ENCODE results near the gene MAP3K6. TPM values are rescaled to one million over a fixed set of nuclear protein-coding genes. Genes with fewer than 3 reads are reported as not detected.

Gene MAP3K6
- total and polyA plus RNA-seq, 2 of the 4 experiments (the other 2 are of a cell fraction) = 4.8 to 15.9 TPM

DNA sequence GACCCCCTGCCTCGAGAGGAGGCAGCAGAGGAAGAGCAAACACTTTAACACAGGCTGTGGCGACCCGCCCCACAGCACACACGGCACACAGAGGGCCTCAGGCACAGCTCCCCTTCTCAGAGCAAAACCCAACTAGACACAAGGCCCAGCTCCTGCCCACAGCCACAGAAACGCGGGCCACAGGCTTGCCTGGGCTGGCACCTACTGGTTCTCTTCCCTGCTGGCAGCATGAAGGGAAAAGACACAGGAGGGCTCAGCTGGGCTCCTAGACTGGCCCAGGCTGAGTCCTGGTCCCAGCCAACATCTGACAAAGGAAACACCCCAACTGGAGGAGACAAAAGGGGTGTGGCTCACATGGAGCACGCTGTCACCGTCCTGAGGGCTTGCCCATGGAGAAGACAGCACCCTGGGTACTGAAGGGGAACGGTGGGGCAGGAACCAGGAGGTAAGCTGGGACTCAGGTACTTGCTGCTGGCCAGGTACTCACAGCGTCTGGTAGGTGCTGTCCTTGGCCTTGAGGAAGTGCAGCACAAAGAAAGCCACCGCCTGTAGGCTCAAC lies 12.9 kb upstream of the MAP3K6 start:
- POLR2A ChIA-PET (ENCODE audit: unreplicated experiment) = no interaction called here
- Histone ChIP-seq H3K18ac (ENCODE audit: low read depth, low read length) (no peak overlapping the region), H3K56ac (ENCODE audit: extremely low read depth, insufficient read depth, low read length) (no peak overlapping the region), H3K9me3 (ENCODE audit: control insufficient read depth, insufficient read depth, low read length) (no peaks in the 10 kb centered on the region), H2BK5ac (ENCODE audit: low read depth, low read length, poor library complexity, severe bottlenecking) (no peak overlapping the region), H2BK120ac (ENCODE audit: low read depth, low read length) (no peak overlapping the region), H3K9me1 (ENCODE audit: insufficient read depth, low read length) (no peaks in the 10 kb centered on the region), H3K4me2 (ENCODE audit: low read depth, low read length) (no peak overlapping the region), H4K91ac (ENCODE audit: insufficient read depth, low read depth, low read length) (no peak overlapping the region), H3K4ac (ENCODE audit: low read depth, low read length) (no peak overlapping the region), H3K9ac (ENCODE audit: low read depth, low read length) (no peak overlapping the region), H2BK15ac (ENCODE audit: low read depth, low read length) (no peak overlapping the region), H3K36me3 (ENCODE audit: control insufficient read depth, insufficient read depth, low read length) (no peaks in the 10 kb centered on the region), H3K23ac (ENCODE audit: low read depth, low read length) (no peak overlapping the region), H4K5ac (ENCODE audit: low read depth, low read length) (no peak overlapping the region), H2AFZ (replicated peaks; ENCODE audit: low read length, poor library complexity) (no peak overlapping the region), H3K27me3 (ENCODE audit: control insufficient read depth, insufficient read depth, low read length) (peaks cover 34% of the 10 kb centered on the region), H3K14ac (replicated peaks; ENCODE audit: low read depth, low read length) (no peak overlapping the region), H3K27ac (ENCODE audit: insufficient read depth, low read length) (no peak overlapping the region), H2AK5ac (ENCODE audit: low read depth, low read length) (no peak overlapping the region), H3K79me1 (ENCODE audit: low read depth in 1 of 2, low read length in 2 of 2) (no peaks in the 10 kb centered on the region), H2AK9ac (replicated peaks; ENCODE audit: low read depth, low read length, poor library complexity) (peak overlapping the region; percentile 70), H4K20me1 (ENCODE audit: insufficient read depth, low read length) (no peaks in the 10 kb centered on the region; the same call in 1 of the 2 replicates), H4K8ac (ENCODE audit: low read depth in 2 of 2, low read length in 2 of 2) (no peak overlapping the region), H3K4me1 (ENCODE audit: control insufficient read depth, insufficient read depth, low read length) (no peaks in the 10 kb centered on the region), H2BK20ac (ENCODE audit: low read depth, low read length) (no peak overlapping the region), H3K4me3 (ENCODE audit: insufficient read depth, low read depth, low read length) (no peak overlapping the region)
- no peak for TF ChIP-seq SMC3 (IDR thresholded peaks at IDR 0.05; ENCODE audit: low read depth, low read length)
- TF ChIP-seq, protein P1, sequence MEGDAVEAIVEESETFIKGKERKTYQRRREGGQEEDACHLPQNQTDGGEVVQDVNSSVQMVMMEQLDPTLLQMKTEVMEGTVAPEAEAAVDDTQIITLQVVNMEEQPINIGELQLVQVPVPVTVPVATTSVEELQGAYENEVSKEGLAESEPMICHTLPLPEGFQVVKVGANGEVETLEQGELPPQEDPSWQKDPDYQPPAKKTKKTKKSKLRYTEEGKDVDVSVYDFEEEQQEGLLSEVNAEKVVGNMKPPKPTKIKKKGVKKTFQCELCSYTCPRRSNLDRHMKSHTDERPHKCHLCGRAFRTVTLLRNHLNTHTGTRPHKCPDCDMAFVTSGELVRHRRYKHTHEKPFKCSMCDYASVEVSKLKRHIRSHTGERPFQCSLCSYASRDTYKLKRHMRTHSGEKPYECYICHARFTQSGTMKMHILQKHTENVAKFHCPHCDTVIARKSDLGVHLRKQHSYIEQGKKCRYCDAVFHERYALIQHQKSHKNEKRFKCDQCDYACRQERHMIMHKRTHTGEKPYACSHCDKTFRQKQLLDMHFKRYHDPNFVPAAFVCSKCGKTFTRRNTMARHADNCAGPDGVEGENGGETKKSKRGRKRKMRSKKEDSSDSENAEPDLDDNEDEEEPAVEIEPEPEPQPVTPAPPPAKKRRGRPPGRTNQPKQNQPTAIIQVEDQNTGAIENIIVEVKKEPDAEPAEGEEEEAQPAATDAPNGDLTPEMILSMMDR (conservative IDR thresholded peaks at IDR 0.05; ENCODE audit: low read depth, low read length) = no peak
- TF ChIP-seq, protein P2, sequence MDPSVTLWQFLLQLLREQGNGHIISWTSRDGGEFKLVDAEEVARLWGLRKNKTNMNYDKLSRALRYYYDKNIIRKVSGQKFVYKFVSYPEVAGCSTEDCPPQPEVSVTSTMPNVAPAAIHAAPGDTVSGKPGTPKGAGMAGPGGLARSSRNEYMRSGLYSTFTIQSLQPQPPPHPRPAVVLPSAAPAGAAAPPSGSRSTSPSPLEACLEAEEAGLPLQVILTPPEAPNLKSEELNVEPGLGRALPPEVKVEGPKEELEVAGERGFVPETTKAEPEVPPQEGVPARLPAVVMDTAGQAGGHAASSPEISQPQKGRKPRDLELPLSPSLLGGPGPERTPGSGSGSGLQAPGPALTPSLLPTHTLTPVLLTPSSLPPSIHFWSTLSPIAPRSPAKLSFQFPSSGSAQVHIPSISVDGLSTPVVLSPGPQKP (IDR thresholded peaks at IDR 0.05; ENCODE audit: borderline replicate concordance, low read depth, low read length) = no peak
- TF ChIP-seq BHLHE40 (IDR thresholded peaks at IDR 0.05; ENCODE audit: low read depth, low read length) = no peak
- no peak for TF ChIP-seq RFX5 (IDR thresholded peaks at IDR 0.05; ENCODE audit: low read depth, low read length)
- TF ChIP-seq MAZ (IDR thresholded peaks at IDR 0.05; ENCODE audit: borderline replicate concordance, low read depth, low read length) = no peak
- TF ChIP-seq CHD1 (IDR thresholded peaks at IDR 0.05; ENCODE audit: low read depth, low read length) = no peak
- no peak for TF ChIP-seq RCOR1 (IDR thresholded peaks at IDR 0.05; ENCODE audit: insufficient replicate concordance, low read length)
- TF ChIP-seq MXI1 (IDR thresholded peaks at IDR 0.05; ENCODE audit: borderline replicate concordance, low read depth, low read length) = no peak
- TF ChIP-seq POLR2A (IDR thresholded peaks at IDR 0.05; ENCODE audit: low read depth, low read length) = no peak
- TF ChIP-seq FOS (IDR thresholded peaks at IDR 0.05; ENCODE audit: low read depth, low read length) = no peak
- TF ChIP-seq RAD21 (IDR thresholded peaks at IDR 0.05; ENCODE audit: low read length) = no peak
- TF ChIP-seq CEBPB (IDR thresholded peaks at IDR 0.05; ENCODE audit: low read depth, low read length) = no peak
- TF ChIP-seq, protein P3, sequence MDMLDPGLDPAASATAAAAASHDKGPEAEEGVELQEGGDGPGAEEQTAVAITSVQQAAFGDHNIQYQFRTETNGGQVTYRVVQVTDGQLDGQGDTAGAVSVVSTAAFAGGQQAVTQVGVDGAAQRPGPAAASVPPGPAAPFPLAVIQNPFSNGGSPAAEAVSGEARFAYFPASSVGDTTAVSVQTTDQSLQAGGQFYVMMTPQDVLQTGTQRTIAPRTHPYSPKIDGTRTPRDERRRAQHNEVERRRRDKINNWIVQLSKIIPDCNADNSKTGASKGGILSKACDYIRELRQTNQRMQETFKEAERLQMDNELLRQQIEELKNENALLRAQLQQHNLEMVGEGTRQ (IDR thresholded peaks at IDR 0.05; ENCODE audit: low read depth, low read length) = no peak
- 85% methylated on average over 3 of the region's 11 CpGs; no CpG with 5 or more reads in 1 of the 2 experiments for WGBS, 2 experiments (ENCODE audit: extremely low coverage in 2 of 2, insufficient read length in 1 of 2)
- intact Hi-C loops (cut with micrococcal nuclease) = no loop called here
- BruUV-seq (replicated peaks) = no TSS peak
- ATAC-seq (ENCODE audit: low read depth) (no peak), DNase-seq (no peak)
- dilution Hi-C loops (cut with HindIII; ENCODE audit: low sequenced_read_pairs, unreplicated experiment) = no loop called here
- CTCF ChIA-PET = no interaction called here
- in situ Hi-C loops (cut with MboI; ENCODE audit: low sequenced_read_pairs) = no loop called here
